GM18505 (cell line): Measurements from ENCODE around the gene MPND.

Experiments used
- ATAC-seq: cut with Tn5 transposase; IDR thresholded peaks from one replicate; pipeline ENCODE4 v1.9.1; 2021; ENCODE audit not compliant: unreplicated experiment
- POLR2A ChIP-seq: IDR thresholded peaks from 4 replicates; pipeline ENCODE4 v1.6.1; 2011; ENCODE audit warnings: borderline replicate concordance; ENCODE audit not compliant: insufficient read depth, insufficient read length; ENCODE audit errors: extremely low read depth

Gene MPND

DNA sequence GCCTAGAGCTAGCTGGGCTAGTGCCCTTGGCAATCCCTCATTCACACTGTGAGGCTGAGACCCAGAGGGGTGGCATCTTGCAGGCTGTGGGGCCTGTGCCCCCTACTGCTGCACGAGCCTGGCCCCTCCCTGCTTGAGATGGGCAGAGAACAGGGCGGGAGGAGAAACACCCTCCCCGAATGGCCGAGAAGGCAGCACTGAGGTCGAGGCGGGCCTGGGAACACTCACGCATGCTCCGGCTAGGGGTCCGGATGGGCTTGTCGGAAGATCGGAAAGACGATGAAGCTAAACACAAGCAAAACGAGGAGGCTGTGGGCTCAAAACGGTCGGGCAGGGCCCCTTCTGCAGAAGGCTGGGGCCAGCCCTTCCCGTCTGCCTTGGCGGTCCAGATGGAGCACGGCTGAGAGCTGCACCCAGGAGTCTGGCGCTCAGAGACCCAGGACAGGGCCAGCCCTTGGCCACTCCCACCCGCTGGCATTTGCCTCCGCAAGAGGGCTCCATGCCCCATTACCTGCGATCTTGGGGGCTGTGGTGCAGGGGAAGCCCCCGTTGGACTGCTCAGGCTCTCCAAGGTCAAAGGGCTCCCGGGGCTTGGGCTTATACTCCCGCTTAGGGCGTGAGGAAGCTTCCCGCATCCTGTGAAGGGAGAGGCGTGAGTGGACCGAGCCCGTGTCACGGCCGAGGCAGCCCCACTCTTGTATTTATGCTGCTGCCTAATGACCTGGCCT lies 18.9 kb downstream of the MPND start:
- no peak for TF ChIP-seq POLR2A
- no peak for ATAC-seq

DNA sequence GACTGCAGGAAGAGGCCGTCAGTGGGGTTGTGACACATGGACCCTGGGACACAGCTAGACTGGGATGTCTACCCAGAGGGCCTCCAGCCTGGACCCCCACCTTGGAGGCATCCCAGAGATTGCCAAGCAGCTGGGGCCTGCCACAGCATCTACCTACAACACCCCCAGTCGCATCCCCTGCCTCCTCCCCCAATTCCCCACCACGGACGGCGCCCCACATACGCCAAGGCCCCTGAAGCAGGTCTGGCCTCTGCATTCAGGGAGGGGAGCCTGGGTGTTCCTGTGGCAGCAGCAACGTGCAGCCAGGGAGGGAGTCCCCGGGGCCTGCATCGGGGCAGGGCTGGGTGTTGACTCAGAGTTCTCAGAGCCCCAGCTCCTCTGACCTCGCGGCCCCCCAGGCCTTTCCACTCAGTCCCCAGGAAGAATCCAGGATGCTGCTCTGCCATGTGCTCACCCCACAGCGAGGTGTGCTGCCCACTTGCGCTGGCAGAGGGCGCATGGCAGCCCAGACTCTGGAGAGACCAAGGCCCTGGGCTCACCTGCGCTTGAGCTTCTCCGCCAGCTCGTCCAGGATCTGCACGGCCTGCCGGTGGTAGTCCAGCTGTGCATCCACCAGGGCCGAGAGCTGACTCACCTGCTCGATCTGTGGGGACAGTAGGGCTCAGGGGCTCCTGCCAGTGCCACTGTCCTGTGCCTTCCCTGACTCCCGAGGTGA lies 19.6 kb downstream of the MPND start:
- ATAC-seq = no peak

GRCh38 chr19:4363571-4364304 lies 20.4 kb downstream of the MPND start:
- TF ChIP-seq POLR2A = no peak
- no peak for ATAC-seq

More for the DNA sequence above, 19.6 kb downstream of the MPND start:
- TF ChIP-seq POLR2A = peak; percentile 30

GRCh38 chr19:4365341-4365740 lies 22.0 kb downstream of the MPND start:
- TF ChIP-seq POLR2A = no peak
- no peak for ATAC-seq

- ATAC-seq = no peak
Observed at GRCh38 chr19:4365791-4366665, 22.7 kb downstream of the MPND start.

GRCh38 chr19:4366666-4367335 lies 23.4 kb downstream of the MPND start:
- no peak for ATAC-seq
- no peak for TF ChIP-seq POLR2A

More at GRCh38 chr19:4365791-4366665, 22.7 kb downstream of the MPND start:
- no peak for TF ChIP-seq POLR2A

DNA sequence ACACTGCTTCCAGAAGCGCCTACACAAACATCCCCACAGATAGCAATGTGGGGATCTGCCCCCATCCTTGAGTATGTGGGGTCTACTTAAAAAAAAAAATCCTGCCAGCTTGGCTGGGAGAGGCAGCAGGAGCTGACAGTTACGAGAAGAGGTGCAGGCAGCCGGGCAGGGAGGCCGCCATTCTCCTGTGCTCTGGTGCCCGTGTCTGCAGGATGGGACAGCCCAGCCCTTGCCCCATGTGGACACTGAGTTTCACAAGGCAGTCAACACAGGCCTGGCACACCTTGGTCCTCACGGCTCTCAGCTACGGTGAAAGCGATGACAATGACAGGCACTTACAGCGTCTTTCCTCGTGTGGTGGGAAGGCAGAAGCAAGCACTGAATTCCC lies 24.0 kb downstream of the MPND start:
- no peak for TF ChIP-seq POLR2A
- ATAC-seq = no peak

DNA sequence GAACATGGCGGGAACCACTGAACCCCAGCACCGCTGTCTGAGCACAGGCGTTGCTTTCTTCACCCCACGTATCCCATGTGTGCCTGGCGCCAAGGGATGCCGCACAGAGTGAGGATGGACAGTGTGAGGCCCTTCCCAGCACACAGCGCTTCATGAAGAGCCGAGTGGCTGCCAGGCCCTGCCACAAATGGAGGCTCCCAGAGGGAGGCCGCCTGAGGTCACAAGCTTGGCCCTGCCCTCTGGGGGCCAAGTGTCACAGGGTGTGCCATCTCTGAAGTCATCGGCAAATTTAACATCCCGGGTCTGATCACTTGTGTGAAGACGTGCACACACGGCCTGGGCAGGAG lies 24.4 kb downstream of the MPND start:
- TF ChIP-seq POLR2A = no peak
- ATAC-seq = no peak

DNA sequence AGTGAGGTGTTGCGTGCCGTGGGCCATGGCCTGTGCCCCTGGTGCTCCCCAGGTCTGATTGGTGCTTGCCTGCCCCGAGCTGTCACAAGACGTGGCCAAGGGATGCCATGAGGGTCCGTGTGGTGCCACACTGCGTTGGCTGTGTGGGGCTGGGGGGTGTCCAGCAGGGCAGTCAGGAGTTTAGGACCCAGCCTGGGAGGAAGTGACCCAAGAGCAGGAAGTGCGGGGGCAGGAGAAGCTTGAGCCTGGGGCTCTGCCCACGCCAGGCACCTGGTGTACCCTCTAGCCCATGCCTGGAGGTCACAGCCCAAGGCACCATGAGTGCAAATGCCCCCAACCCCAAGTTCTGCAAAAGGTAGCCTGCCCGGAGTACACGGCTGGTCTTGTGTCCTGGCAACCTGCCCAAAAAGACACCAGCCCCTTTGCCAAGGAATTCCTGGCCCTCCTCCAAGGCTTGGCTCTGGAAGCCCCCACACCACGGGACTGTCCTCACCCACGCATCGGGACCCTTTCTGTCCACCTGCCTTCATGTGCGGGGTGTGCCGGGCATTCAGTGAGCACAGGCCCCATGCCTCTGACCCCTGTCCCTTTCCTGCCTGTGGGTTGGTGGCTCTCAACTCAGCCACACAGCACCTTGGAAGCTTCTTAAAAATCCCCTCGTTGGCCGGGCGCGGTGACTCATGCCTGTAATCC lies 24.9 kb downstream of the MPND start:
- no peak for ATAC-seq
- TF ChIP-seq POLR2A = peak; percentile 19

DNA sequence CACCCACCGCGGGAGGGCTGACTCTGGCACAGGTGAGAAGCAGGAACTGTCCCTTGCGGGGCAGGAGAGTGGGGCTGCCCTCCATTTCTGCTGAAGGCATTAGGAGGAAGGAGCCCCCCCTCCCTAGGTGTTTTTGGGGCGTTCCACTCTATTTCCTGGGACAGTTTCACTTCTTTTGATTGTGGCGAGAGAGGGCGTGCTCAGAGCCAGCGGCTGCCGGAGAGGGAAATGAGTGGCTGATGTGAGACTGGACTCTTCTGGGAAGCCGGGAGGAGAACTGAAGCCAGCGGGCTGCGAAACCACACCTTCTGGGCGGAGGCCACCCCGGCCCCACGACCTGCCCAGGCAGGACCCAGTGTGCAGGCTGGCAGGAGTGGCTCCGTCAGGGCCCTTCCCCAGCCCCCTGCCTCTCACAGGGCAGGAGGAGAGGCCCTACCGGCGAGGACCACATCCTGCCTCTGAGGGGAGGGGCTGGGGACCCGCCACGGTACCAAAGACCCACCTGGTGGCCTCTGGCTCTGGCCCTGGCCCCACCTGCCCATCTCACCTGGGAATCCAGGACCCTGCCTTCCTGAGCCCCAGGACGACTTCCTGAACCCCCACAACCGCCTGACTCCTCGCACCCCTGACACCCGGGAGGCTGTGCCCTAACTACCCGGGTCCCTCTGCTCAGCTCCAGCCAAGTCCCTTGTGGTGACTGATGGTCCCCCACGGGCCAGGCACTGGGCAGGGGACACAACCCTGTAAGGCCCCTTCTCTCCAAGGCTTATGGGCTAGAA lies 25.9 kb downstream of the MPND start:
- peak; percentile 47 for TF ChIP-seq POLR2A
- peak; percentile 40 for ATAC-seq

- peak; percentile 33 for ATAC-seq
- TF ChIP-seq POLR2A = no peak
Observed at GRCh38 chr19:4369888-4370260, 26.5 kb downstream of the MPND start.
